K562 (cell line): ENCODE data around the gene ABHD16B. TPM values are rescaled to one million over a fixed set of nuclear protein-coding genes. Genes with fewer than 3 reads are reported as not detected.
A peak's percentile ranks its signal among the peaks of the same experiment; 100 is the strongest.

ENCODE experiments used
- ARNT ChIP-seq, 2 experiments: fragments of 450-650 bp; IDR thresholded peaks; 2 replicates each; pipeline ENCODE4 v1.6.1; 2016; ENCODE audit warnings: mild to moderate bottlenecking in 1 of 2
- ATF1 ChIP-seq, 2 experiments: fragments of 450-650 bp in 1 of 2; IDR thresholded peaks; 2 replicates each; pipeline ENCODE4 v1.6.1; 2016; ENCODE audit warnings: missing compliant biosample characterization in 1 of 2, missing genetic modification characterization in 1 of 2
- C11orf30 ChIP-seq: fragments of 450-650 bp; IDR thresholded peaks from 2 replicates; pipeline ENCODE4 v1.6.1; 2016; ENCODE audit warnings: low read depth, mild to moderate bottlenecking
- CBFB ChIP-seq: sonication (generic); formaldehyde crosslinking; IDR thresholded peaks from 2 replicates; pipeline ENCODE4 v1.4.0; 2020; ENCODE audit warnings: mild to moderate bottlenecking, missing genetic modification reagents
- ESRRB ChIP-seq: fragments of 250-450 bp; sonication (Bioruptor Pico); IDR thresholded peaks from 2 replicates; pipeline ENCODE4 v1.5.0; 2020; ENCODE audit warnings: mild to moderate bottlenecking, moderate library complexity, borderline replicate concordance
- GABPB1 ChIP-seq: sonication (generic); formaldehyde crosslinking; IDR thresholded peaks from 2 replicates; pipeline ENCODE4 v1.8.0; 2022; ENCODE audit warnings: mild to moderate bottlenecking, missing genetic modification reagents
- LARP7 ChIP-seq: fragments of 450-650 bp; IDR thresholded peaks from 2 replicates; pipeline ENCODE4 v1.6.1; 2016
- LEF1 ChIP-seq: fragments of 450-650 bp; IDR thresholded peaks from 2 replicates; pipeline ENCODE4 v1.6.1; 2016; ENCODE audit warnings: mild to moderate bottlenecking
- MIER1 ChIP-seq: fragments of 450-650 bp; IDR thresholded peaks from 2 replicates; pipeline ENCODE4 v1.6.1; 2016; ENCODE audit warnings: antibody characterized with exemption, mild to moderate bottlenecking, low read depth
- NONO ChIP-seq, 2 experiments: fragments of 200-400 bp in 1 of 2; fragments of 450-650 bp in 1 of 2; formaldehyde crosslinking in 1 of 2; IDR thresholded peaks; 2 replicates each; pipeline ENCODE4 v1.6.1; 2017; ENCODE audit warnings: low read depth in 2 of 2, mild to moderate bottlenecking in 2 of 2, moderate library complexity in 2 of 2, low read length in 1 of 2
- SMARCC2 ChIP-seq: fragments of 450-650 bp; IDR thresholded peaks from 2 replicates; pipeline ENCODE4 v1.6.1; 2017; ENCODE audit warnings: antibody characterized with exemption, moderate library complexity, mild to moderate bottlenecking, low read depth
- TAL1 ChIP-seq: fragments of 450-650 bp; IDR thresholded peaks from 2 replicates; pipeline ENCODE4 v1.6.1; 2016; ENCODE audit warnings: mild to moderate bottlenecking
- TEAD4 ChIP-seq, 2 experiments: sonication (generic) in 1 of 2; formaldehyde crosslinking in 1 of 2; IDR thresholded peaks; 2 replicates each; pipeline versions ENCODE4 v1.6.1 to v1.8.0; 2012 to 2022; ENCODE audit warnings: borderline replicate concordance in 1 of 2, inconsistent platforms in 1 of 2, low read length in 1 of 2, mild to moderate bottlenecking in 1 of 2, missing genetic modification reagents in 1 of 2
- ZBTB7A ChIP-seq: IDR thresholded peaks from 2 replicates; pipeline ENCODE4 v1.6.1; 2011; ENCODE audit warnings: low read depth, mild to moderate bottlenecking, low read length, moderate library complexity, borderline replicate concordance; ENCODE audit not compliant: control insufficient read depth
- ZNF121 ChIP-seq: sonication (generic); formaldehyde crosslinking; conservative IDR thresholded peaks from 2 replicates; pipeline ENCODE4 v1.8.0; 2022; ENCODE audit warnings: missing genetic modification reagents
- ZNF232 ChIP-seq: sonication (generic); formaldehyde crosslinking; IDR thresholded peaks from 2 replicates; pipeline ENCODE4 v1.8.0; 2022; ENCODE audit warnings: mild to moderate bottlenecking, missing genetic modification reagents
- ZNF444 ChIP-seq: fragments of 250-450 bp; sonication (Bioruptor Pico); IDR thresholded peaks from 2 replicates; pipeline ENCODE4 v1.4.0; 2020; ENCODE audit warnings: mild to moderate bottlenecking, moderate library complexity
- polyA plus RNA-seq, 8 experiments: library from polyadenylated mRNA; depleted of rRNA in 4 of 8; stranded (reverse) in 5 of 8; unstranded in 3 of 8; fragments of >200 nt; fragmentation: Nextera tagmentation in 2 of 8; fragmentation: Illumina TruSeq in 1 of 8; extraction: Ambion mirVana in 2 of 8; extraction: Trizol in 1 of 8; gene quantifications; 2 replicates each; pipeline versions ENCODE4 v1.2.1 to v1.2.3, GENCODE V29; 2011 to 2014; ENCODE audit warnings: inconsistent platforms in 1 of 8, missing spikeins in 1 of 8
- total RNA-seq, 7 experiments: library from RNA; depleted of rRNA in 6 of 7; stranded (reverse); fragments of >200 nt in 6 of 7; fragmentation: Illumina TruSeq in 2 of 7; extraction: Trizol in 2 of 7; gene quantifications; 2 replicates each; pipeline versions ENCODE4 v1.2.1 to v1.2.3, GENCODE V29; 2011 to 2021; ENCODE audit warnings: low replicate concordance in 1 of 7
- TF ChIP-seq, protein P1 (sequence below), 2 experiments: fragments of 450-650 bp in 1 of 2; IDR thresholded peaks; 2 replicates each; pipeline ENCODE4 v1.6.1; 2011 to 2017; ENCODE audit warnings: low read depth in 2 of 2, antibody characterized with exemption in 1 of 2, borderline replicate concordance in 1 of 2, low read length in 1 of 2, mild to moderate bottlenecking in 1 of 2, mixed read lengths in 1 of 2; ENCODE audit not compliant: control insufficient read depth in 1 of 2
- TF ChIP-seq, protein P2 (sequence below): fragments of 250-450 bp; sonication (Bioruptor Pico); IDR thresholded peaks from 2 replicates; pipeline ENCODE4 v1.8.0; 2022; ENCODE audit warnings: inconsistent platforms, mild to moderate bottlenecking, moderate library complexity, borderline replicate concordance
- TF ChIP-seq, protein P3 (sequence below): fragments of 450-650 bp; IDR thresholded peaks from 2 replicates; pipeline ENCODE4 v1.6.1; 2016; ENCODE audit warnings: antibody characterized with exemption

Gene ABHD16B
- total and polyA plus RNA-seq, 9 of the 15 experiments (the other 6 are each of a cell fraction or from before 2014, with no cell fraction given), result not detected

DNA sequence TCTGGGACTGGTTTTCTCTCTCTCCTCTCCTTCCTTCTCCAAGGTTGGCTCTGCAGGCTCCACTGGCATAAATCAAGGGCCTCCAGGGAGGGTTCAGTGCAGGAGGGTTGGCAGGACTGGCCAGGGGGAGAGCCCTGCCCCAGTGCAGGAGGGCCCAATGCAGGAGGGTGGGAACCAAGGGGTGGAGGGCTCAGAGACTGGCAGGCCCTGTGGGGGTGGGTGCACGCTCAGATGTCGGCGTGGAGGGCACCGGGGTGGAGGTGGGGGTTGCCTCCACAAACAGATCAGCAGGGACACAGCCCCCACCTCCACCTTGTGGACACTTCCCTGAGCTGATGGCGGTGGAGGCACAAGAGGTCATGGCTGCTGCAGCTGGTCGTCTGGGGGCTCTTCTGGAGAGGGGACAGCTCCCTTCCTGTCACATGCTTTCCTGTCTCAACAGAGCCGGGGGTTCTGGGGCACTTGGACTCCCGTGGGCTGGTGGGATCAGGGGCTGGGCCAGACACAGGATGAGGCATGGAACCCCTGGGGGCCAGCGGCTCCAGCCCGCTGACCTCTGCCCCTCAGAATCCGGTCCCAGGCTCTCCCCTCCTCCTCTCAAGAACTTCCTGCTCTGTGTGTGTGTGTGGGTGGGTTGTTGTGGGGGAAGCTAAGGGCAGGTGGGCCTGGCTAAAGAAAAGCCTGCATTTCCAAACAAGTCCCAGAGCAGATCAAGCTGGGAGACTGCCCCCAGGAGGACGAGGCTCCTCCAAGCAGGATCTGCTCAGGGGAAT is 2.7 kb upstream of the ABHD16B start (continued):
- TF ChIP-seq, protein P1, sequence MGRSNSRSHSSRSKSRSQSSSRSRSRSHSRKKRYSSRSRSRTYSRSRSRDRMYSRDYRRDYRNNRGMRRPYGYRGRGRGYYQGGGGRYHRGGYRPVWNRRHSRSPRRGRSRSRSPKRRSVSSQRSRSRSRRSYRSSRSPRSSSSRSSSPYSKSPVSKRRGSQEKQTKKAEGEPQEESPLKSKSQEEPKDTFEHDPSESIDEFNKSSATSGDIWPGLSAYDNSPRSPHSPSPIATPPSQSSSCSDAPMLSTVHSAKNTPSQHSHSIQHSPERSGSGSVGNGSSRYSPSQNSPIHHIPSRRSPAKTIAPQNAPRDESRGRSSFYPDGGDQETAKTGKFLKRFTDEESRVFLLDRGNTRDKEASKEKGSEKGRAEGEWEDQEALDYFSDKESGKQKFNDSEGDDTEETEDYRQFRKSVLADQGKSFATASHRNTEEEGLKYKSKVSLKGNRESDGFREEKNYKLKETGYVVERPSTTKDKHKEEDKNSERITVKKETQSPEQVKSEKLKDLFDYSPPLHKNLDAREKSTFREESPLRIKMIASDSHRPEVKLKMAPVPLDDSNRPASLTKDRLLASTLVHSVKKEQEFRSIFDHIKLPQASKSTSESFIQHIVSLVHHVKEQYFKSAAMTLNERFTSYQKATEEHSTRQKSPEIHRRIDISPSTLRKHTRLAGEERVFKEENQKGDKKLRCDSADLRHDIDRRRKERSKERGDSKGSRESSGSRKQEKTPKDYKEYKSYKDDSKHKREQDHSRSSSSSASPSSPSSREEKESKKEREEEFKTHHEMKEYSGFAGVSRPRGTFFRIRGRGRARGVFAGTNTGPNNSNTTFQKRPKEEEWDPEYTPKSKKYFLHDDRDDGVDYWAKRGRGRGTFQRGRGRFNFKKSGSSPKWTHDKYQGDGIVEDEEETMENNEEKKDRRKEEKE (IDR thresholded peaks at IDR 0.05; ENCODE audit: borderline replicate concordance in 1 of 2, control insufficient read depth in 1 of 2, low read depth in 2 of 2, low read length in 1 of 2), result no peak
- TF ChIP-seq ZBTB7A, result peak; percentile 73
- TF ChIP-seq ARNT (IDR thresholded peaks at IDR 0.05), result no peak
- TF ChIP-seq SMARCC2, result no peak
- no peak for TF ChIP-seq C11orf30
- TF ChIP-seq ZNF232 (CRISPR knock-in tag), result no peak
- 0 out of 2 replicates have a peak, but pooled peaks have one; percentile 54 for TF ChIP-seq GABPB1
- no peak for TF ChIP-seq ZNF121
- no peak for TF ChIP-seq TAL1
- no peak for TF ChIP-seq ATF1 (CRISPR knock-in tag; IDR thresholded peaks at IDR 0.05)
- no peak for TF ChIP-seq ATF1 (tag; IDR thresholded peaks at IDR 0.05)
- TF ChIP-seq ZNF444 (CRISPR knock-in tag), result no peak
- TF ChIP-seq, protein P2, sequence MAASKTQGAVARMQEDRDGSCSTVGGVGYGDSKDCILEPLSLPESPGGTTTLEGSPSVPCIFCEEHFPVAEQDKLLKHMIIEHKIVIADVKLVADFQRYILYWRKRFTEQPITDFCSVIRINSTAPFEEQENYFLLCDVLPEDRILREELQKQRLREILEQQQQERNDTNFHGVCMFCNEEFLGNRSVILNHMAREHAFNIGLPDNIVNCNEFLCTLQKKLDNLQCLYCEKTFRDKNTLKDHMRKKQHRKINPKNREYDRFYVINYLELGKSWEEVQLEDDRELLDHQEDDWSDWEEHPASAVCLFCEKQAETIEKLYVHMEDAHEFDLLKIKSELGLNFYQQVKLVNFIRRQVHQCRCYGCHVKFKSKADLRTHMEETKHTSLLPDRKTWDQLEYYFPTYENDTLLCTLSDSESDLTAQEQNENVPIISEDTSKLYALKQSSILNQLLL (CRISPR knock-in tag), result no peak
- no peak for TF ChIP-seq MIER1
- no peak for TF ChIP-seq NONO (IDR thresholded peaks at IDR 0.05; ENCODE audit: low read depth in 2 of 2, low read length in 1 of 2)
- TF ChIP-seq CBFB (CRISPR knock-in tag), result no peak
- TF ChIP-seq ESRRB (CRISPR knock-in tag), result no peak
- TF ChIP-seq, protein P3, sequence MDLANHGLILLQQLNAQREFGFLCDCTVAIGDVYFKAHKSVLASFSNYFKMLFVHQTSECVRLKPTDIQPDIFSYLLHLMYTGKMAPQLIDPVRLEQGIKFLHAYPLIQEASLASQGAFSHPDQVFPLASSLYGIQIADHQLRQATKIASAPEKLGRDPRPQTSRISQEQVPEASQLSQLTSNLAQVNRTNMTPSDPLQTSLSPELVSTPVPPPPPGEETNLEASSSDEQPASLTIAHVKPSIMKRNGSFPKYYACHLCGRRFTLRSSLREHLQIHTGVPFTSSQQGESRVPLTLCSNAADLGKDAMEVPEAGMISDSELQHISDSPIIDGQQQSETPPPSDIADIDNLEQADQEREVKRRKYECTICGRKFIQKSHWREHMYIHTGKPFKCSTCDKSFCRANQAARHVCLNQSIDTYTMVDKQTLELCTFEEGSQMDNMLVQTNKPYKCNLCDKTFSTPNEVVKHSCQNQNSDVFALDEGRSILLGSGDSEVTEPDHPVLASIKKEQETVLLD, result no peak
- no peak; the same call in 1 of the 2 replicates for TF ChIP-seq LEF1
- TF ChIP-seq TEAD4 (IDR thresholded peaks at IDR 0.05; ENCODE audit: low read length), result no peak; the same call in 1 of the 2 replicates
- TF ChIP-seq TEAD4 (CRISPR knock-in tag; IDR thresholded peaks at IDR 0.05; ENCODE audit: borderline replicate concordance), result no peak
- no peak for TF ChIP-seq LARP7
